ENCODE results near the gene IL22. TPM values are rescaled to one million over a fixed set of nuclear protein-coding genes. Genes with fewer than 3 reads are reported as not detected.
"Not testable (repeated sequence)": the region's sequence is repeated elsewhere in the genome, so short reads cannot be mapped to it uniquely, and the experiment has no call there.

The IL22 gene
- total RNA-seq, 1 donor from 2014 or later = not detected

DNA sequence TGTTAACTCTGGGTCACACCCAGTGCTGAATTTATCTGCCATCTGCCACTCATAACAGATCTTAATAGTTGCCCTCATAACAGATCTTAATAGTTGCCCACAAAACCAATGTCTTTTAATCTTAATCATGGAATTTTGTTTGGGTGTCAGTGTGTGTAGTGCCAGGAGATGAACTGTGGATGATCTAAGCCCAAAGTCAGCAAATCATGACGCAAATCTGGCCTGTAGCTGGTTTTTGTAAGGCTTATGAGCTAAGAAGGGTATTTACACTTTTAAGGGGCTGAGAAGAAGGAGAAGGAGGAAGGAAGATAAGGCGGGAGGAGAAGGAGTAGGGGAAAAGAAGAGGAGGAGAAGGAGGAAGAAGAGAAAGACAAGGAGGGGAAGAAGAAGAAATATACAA is 17.8 kb downstream of the IL22 start:
- intact Hi-C loops (cut with DNase I) = no loop called here
- no peak for ATAC-seq

DNA sequence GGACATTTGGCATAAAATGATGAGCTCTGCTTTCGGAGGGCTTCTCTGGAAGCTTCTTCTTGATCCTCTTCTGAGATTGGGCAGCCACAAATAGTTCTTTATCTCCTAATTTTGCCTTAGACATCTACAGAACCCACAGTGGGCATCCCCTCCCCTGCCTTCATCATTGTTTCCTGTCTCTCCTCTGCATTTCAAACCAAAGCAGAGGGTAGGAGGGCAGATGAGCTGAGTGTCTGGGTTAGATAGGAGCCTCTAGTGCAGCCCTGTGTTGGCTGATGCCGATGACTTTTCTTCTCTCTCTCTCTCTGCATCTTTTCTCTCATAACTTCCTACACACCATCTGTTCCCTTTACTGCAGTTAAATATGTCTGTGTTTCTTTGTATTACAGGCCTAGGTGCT is 19.3 kb downstream of the IL22 start:
- no peak for ATAC-seq
- no peak for DNase-seq (ENCODE audit: low spot score)
- intact Hi-C loops (cut with DNase I) = no loop called here

More for the DNA sequence above, 17.8 kb downstream of the IL22 start:
- no peak for DNase-seq (ENCODE audit: low spot score)

DNA sequence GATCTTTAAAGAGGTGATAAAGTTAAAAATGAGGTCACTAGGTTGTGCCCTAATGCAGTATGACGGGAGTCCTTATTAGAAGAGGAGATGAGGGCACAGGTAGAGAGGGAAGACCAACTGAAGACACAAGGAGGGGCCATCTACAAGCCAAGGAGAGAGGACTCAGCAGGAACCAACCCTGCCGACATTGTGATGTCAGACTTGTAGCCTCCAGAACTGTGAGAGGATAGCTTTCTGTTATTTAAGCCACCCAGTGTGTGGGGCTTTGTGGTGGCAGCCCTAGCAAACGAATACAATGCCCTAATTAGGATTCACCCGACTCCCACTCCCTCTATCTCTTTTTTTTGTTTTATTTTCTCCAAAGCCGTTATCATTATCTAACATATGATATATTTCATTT is 19.9 kb downstream of the IL22 start:
- intact Hi-C loops (cut with DNase I) = no loop called here
- DNase-seq (ENCODE audit: low spot score) = no peak
- ATAC-seq = no peak

GRCh38 chr12:68231691-68232090 is 21.7 kb downstream of the IL22 start:
- no peak for DNase-seq (ENCODE audit: low spot score)
- intact Hi-C loops (cut with DNase I) = no loop called here
- no peak for ATAC-seq

DNA sequence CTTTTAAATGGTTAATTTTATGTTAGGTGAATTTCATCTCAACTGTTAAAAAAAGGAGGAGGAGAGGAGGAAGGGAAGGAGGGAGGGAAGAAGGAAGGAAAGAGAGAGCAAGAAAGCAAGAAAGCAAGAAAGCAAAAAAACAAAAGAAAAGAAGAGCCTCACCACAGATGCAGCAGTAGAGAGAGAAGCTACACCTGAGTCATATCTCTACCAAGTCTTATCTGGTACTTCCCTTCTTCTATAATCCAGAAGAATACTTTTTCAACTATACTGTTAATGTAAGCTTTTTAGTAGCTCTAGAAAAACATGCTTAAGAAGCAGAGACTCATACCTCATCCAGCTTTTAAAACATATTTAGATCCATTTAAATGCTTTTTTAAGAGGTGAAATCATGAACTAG is 22.2 kb downstream of the IL22 start:
- DNase-seq (ENCODE audit: low spot score) = no peak
- ATAC-seq = no peak
- intact Hi-C loops (cut with DNase I) = no loop called here

DNA sequence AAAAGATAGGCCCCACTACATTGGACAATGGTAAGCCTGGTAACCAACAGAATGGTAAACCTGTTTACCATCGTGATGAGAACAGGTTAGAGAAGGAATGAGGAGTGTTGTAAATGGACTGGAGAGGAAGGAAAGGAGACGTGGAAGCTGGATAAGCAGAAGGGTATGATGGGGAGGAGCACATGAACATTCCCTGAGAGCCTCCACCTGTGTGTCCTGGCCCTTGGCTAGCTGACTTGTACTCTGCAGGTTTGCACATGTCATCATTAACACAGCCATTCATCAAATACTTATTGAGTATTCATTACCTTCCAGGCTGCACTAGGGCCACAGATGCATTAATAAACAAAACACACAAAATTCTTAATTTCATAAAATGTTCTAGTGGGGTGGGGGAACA is 23.4 kb downstream of the IL22 start:
- no peak for ATAC-seq

DNA sequence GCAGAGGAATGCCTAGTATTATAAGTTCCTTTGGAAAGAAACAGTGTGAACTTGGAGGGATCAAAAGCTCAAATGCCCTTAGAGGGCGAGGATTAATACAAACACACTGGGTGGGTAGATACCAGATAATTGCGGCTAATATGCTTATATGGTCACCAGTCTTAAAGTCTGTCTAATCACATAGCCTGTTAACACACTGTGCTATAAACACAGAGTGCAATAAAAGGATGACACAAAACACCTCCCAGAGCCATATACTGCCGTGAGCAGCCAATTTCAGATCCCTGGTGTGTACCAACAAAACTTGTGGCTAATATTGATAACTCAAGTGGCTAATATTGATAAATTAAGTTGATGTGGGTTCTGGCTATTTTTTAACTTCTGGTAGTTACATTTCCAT is 26.0 kb downstream of the IL22 start:
- DNase-seq (ENCODE audit: low spot score) (no peak), ATAC-seq (no peak)
- intact Hi-C loops (cut with DNase I) = no loop called here

More for the DNA sequence above, 23.4 kb downstream of the IL22 start:
- DNase-seq (ENCODE audit: low spot score) = no peak
- intact Hi-C loops (cut with DNase I) = no loop called here

GRCh38 chr12:68225576-68226476 is 27.6 kb downstream of the IL22 start, which contains the start of gene IL26:
IL26 (minus strand) TSS chr12:68225810; CDS start chr12:68225756, 54 bp downstream.
- DNase-seq (ENCODE audit: low spot score) (no peak), ATAC-seq (no peak)
- intact Hi-C loops (cut with DNase I) = no loop called here

DNA sequence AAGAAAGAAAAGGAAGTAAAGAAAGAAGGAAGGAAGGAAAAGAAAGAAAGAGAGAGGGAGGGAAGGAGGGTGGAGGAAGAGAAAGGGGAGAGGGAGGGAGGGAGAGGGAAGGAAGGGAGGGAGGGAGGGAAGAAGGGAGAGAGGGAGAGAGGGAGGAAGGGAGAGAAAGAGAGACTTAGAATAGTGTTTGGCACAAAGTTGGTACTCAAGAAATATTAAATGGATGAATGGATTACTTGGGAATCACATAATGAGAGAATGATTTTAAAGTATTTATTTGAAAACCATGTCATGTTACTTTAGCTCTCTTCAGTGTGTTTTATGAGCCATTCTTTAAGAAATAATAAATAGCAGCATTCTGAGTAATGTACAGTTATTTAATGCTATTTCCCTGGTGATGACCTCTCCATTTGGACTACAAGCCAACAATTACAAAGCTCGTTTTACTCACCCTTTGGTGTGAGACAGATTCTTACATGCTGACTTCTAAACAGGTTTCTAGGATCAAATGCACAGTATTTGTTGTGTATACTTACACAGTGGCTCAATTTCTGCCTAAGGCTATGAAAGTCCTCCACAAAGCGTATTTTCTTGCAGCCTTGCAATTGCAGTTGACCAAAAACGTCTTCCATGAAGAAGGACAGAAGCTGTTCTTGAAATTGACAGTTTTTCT is 28.7 kb downstream of the IL22 start:
- no peak for ATAC-seq
- intact Hi-C loops (cut with DNase I) = no loop called here
- no peak for DNase-seq (ENCODE audit: low spot score)

DNA sequence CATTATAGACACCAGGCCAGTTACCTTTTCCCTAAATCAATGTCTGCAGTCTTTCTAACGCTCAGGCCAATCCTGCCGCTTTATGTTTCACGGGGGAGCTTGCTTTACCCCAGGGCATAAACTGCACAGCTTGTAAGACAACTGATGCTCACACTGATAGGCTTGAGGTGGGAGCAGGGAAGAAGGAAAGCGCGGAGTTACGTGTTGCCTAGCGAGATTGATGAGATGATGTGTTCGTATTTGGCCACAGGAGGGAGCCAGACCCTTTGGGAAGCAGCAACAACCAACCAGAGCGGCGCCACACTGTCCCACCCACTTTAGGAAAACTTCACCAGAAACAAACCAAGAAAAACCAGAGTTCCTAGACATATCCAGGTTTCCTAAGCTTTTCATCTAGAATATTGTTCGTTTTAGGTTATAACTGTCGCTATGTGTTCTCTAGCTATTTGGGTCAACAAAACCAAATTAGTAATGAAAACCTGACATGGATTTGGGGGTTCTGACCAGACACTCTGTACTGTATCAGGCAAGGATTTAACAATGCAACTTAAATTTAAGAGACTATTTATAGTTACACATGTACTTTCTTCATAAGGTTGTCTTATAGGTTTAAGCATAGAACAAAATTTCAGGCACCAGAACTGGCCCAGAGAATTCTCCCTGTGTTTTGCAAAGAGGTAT is 30.2 kb downstream of the IL22 start:
- peak; percentile 97 for ATAC-seq
- intact Hi-C loops (cut with DNase I) = no loop called here
- peak; percentile 87 for DNase-seq (ENCODE audit: low spot score)

DNA sequence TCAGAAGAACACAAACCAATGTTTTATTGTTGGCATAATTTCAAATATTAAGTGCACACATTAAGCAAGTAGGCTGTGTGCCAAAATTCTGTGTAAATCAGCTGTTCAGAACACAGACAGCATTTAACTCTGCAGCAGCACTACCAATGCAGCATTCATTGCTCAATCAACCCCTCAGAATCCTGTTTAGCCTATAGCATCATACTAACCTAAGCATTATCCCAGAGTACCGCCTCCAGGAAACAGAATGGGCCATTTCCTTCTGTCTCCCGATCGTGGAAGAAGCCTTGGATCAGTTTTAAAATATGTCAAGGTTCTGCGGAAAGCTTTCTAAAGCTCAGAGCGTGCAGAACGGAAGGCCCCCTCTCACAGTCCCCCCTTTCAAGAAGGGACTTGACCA is 31.1 kb downstream of the IL22 start:
- DNase-seq (ENCODE audit: low spot score) = no peak
- intact Hi-C loops (cut with DNase I) = no loop called here
- no peak for ATAC-seq

GRCh38 chr12:68221497-68221896 is 31.9 kb downstream of the IL22 start:
- ATAC-seq = no peak
- intact Hi-C loops (cut with DNase I) = no loop called here
- no peak for DNase-seq (ENCODE audit: low spot score)

- DNase-seq (ENCODE audit: low spot score) = no peak
- ATAC-seq = no peak
- intact Hi-C loops (cut with DNase I) = no loop called here
Observed at GRCh38 chr12:68210875-68211274, 42.5 kb downstream of the IL22 start.

DNA sequence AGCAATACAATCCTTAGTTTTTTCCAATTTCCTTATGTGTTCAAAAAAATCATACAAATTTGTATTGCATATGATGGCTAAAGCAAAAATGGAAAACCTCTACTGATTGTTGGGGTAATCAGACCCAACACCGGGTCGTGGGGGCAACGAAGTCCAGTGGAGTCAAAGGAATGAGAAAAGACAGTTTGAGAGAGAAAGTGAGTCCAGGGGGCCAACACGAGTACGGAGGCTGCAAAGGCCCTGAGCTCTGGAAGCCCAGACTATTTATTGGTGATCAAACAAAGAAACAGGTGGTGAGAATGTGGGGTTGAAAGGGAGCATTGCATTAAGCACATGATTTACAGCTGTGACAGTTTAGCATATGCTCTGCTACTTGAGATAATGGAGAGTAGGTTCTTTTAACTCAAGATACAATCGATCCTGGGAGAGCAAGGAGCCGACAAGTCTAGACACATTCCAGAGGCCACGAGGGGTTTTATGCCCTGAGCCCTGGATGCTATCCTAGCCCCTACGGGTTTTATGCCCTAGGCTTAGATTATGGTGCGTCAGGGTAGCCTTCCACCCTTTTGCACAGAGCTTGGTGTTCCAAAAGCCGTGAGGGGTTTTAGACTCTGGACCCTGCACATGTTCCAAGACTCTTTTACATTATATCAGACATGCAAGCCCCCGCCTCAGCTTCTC is 44.2 kb downstream of the IL22 start:
- intact Hi-C loops (cut with DNase I); DNase-seq (ENCODE audit: low spot score); ATAC-seq: not testable (repeated sequence)

DNA sequence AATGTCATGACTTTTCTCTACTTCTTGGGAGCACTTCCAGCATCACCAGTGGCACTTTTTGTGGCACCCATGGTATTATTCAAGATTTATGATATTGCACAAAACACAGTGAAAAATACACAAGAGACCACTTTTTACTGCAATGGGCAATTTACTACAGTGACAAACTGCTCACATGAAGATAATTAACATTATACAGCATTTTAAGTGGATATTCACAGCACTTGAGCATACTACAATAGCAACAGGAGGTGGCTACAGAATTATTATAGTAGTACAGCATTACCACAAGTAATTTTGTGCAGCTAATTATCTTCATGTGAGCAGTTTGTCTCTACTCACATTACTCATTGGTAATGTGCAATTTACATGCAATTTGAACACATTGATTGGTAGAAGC is 46.1 kb downstream of the IL22 start:
- no peak for DNase-seq (ENCODE audit: low spot score)
- intact Hi-C loops (cut with DNase I) = no loop called here
- no peak for ATAC-seq

GRCh38 chr12:68206446-68206845 is 47.0 kb downstream of the IL22 start:
- intact Hi-C loops (cut with DNase I) = no loop called here
- no peak for ATAC-seq
- DNase-seq (ENCODE audit: low spot score) = no peak

DNA sequence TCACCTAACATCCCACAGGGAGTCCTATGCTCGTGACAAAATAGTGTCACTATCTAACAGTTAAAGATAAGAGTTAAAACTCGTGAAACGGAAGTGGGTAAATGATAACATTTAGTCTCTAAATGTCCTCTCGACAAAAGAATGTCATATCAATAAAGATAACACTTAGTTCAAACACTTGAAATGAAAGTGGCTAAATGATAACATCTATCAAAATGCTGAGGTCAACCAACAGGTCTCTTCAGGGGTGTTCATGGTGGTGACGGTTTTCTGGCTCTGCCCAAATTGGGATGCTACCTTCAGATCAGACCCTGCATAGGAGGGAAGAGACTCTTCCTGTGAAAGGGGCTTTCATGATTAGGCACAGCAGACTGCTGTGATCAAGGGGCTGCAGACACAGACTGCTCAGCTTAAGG is 49.9 kb downstream of the IL22 start:
- ATAC-seq (no peak), DNase-seq (ENCODE audit: low spot score) (no peak)
- intact Hi-C loops (cut with DNase I) = no loop called here

DNA sequence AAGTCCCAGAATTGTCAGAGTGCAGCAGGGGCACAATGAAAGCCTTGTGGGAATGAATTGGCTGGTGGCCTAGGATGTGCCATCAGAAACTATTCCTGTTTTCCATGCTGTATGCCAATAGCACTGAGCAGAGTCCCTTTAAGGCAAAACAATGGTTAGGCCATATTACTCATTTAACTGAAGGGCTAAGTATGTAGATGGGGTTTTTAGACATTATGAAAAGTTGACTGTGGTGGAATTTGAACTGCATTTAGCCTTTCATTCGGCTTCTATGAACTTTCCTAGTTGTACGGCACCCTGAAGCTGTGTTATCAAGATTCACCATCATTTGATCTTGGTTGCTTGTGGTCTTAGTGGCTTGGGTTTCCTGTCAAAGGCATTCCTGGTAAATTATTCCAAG is 52.5 kb downstream of the IL22 start:
- intact Hi-C loops (cut with DNase I) = no loop called here
- ATAC-seq = no peak
- no peak for DNase-seq (ENCODE audit: low spot score)

DNA sequence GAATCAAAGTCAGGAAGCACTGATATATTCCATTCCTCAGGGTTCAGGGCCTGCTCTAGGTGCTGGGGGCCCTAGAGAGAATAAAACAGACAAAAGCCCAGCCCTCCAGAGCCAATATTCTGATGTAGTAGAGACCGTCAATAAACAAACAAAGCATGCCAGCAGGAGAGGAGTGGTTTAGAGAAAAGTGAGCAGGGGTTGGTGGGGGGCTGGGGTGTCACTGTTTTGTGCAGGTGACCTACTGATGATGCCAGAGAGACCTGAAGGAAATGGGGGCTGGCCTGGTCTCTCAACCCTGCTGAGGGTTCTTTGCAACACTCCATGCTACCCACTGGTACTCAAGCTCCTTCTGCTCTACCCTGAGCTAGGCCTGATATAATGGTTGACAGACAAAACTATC is 54.3 kb downstream of the IL22 start:
- no peak for ATAC-seq
- intact Hi-C loops (cut with DNase I) = no loop called here
- DNase-seq (ENCODE audit: low spot score) = no peak

All from sciatic nerve (tissue), 2 donors.